Endodermal cell (in vitro differentiated cells): ENCODE measurements around the gene SRGAP2C. TPM values are rescaled to one million over a fixed set of nuclear protein-coding genes. Genes with fewer than 3 reads are reported as not detected.
"Not testable (repeated sequence)": the region's sequence is repeated elsewhere in the genome, so short reads cannot be mapped to it uniquely, and the experiment has no call there.

ENCODE experiments used
- DNase-seq: peaks from one replicate; pipeline ENCODE4 v3.0.0-alpha.2; 2017
- H3K27ac ChIP-seq: 2 replicates; pipeline ENCODE4 v1.5.1; 2013; ENCODE audit warnings: mild to moderate bottlenecking, low read depth, low read length, moderate library complexity
- H3K27me3 ChIP-seq: 2 replicates; pipeline ENCODE4 v1.6.1; 2013; ENCODE audit warnings: mild to moderate bottlenecking, low read length, moderate library complexity; ENCODE audit not compliant: insufficient read depth, control insufficient read depth, poor library complexity, severe bottlenecking
- H3K36me3 ChIP-seq: 2 replicates; pipeline ENCODE4 v1.7.0; 2013; ENCODE audit warnings: mild to moderate bottlenecking, low read length, moderate library complexity; ENCODE audit not compliant: control insufficient read depth, insufficient read depth
- H3K4me1 ChIP-seq: one replicate; pipeline ENCODE4 v1.7.0; 2013; ENCODE audit warnings: low read length; ENCODE audit not compliant: control insufficient read depth, insufficient read depth
- H3K4me3 ChIP-seq: 2 replicates; pipeline ENCODE4 v1.5.1; 2013; ENCODE audit warnings: mild to moderate bottlenecking, low read length, moderate library complexity
- H3K9ac ChIP-seq: 2 replicates; pipeline ENCODE4 v1.6.1; 2013; ENCODE audit warnings: mild to moderate bottlenecking, low read length, moderate library complexity; ENCODE audit not compliant: poor library complexity, severe bottlenecking; ENCODE audit errors: extremely low read depth
- H3K9me3 ChIP-seq: 2 replicates; pipeline ENCODE4 v1.6.1; 2013; ENCODE audit warnings: mild to moderate bottlenecking, low read length, moderate library complexity; ENCODE audit not compliant: control insufficient read depth
- H3K27ac Mint-ChIP-seq: 2 replicates; pipeline ENCODE4 v1.8.0; 2020; ENCODE audit warnings: mixed read lengths
- H3K27me3 Mint-ChIP-seq: 2 replicates; pipeline ENCODE4 v1.8.0; 2021; ENCODE audit warnings: mild to moderate bottlenecking, mixed read lengths; ENCODE audit not compliant: insufficient read depth
- H3K36me3 Mint-ChIP-seq: 2 replicates; pipeline ENCODE4 v1.8.0; 2020; ENCODE audit warnings: low read depth, mixed read lengths
- H3K4me1 Mint-ChIP-seq: 2 replicates; pipeline ENCODE4 v1.8.0; 2020; ENCODE audit warnings: mixed read lengths
- H3K4me3 Mint-ChIP-seq: 2 replicates; pipeline ENCODE4 v1.8.0; 2020; ENCODE audit warnings: mild to moderate bottlenecking, moderate library complexity, mixed read lengths
- H3K9me3 Mint-ChIP-seq: 2 replicates; pipeline ENCODE4 v1.8.0; 2020; ENCODE audit warnings: mild to moderate bottlenecking, mixed read lengths
- WGBS, 2 experiments: methylation state at CpG; one replicate each; pipeline versions ENCODE4 v1.1.5 to v1.1.7; 2013; ENCODE audit warnings: missing lambda C conversion rate in 2 of 2, mixed read lengths in 1 of 2; ENCODE audit not compliant: insufficient coverage in 1 of 2, insufficient read length in 1 of 2; 5-methylcytosine and 5-hydroxymethylcytosine counted together
- total RNA-seq, 2 donors: library from RNA; stranded (reverse); fragmentation: NEBNext Ultra II Directional in 1 of 2; extraction: Animal tissue kit (Norgen Biotek cat#: 25700) in 1 of 2; gene quantifications; 2 replicates in 1 of 2; 3 replicates in 1 of 2; pipeline ENCODE4 v1.2.1, GENCODE V29; 2021

Gene SRGAP2C
- total RNA-seq, 2 donors from 2014 or later: 42.4 to 56.0 TPM

- not testable (repeated sequence) for H3K27ac Mint-ChIP-seq, H3K4me1 ChIP-seq, H3K4me3 ChIP-seq, H3K36me3 ChIP-seq, H3K27me3 ChIP-seq, H3K27ac ChIP-seq, H3K9me3 Mint-ChIP-seq, H3K4me3 Mint-ChIP-seq, H3K4me1 Mint-ChIP-seq, H3K9ac ChIP-seq, DNase-seq, H3K36me3 Mint-ChIP-seq, H3K9me3 ChIP-seq, H3K27me3 Mint-ChIP-seq
- WGBS, 2 experiments: no CpG with 5 or more reads among the region's 1 CpG
Measured at GRCh38 chr1:121243913-121244312, 59.1 kb downstream of the SRGAP2C start.

- H3K36me3 ChIP-seq, H3K36me3 Mint-ChIP-seq, H3K27me3 Mint-ChIP-seq, H3K4me1 Mint-ChIP-seq, H3K27ac Mint-ChIP-seq, DNase-seq, H3K4me3 Mint-ChIP-seq, H3K9me3 Mint-ChIP-seq, H3K27ac ChIP-seq, H3K9me3 ChIP-seq, H3K9ac ChIP-seq, H3K27me3 ChIP-seq, H3K4me3 ChIP-seq, H3K4me1 ChIP-seq: not testable (repeated sequence)
- WGBS, 2 experiments: no CpG with 5 or more reads among the region's 2 CpGs
Measured at GRCh38 chr1:121246399-121246798, 61.6 kb downstream of the SRGAP2C start.

- H3K27ac Mint-ChIP-seq, DNase-seq, H3K4me1 ChIP-seq, H3K9me3 Mint-ChIP-seq, H3K27me3 Mint-ChIP-seq, H3K27ac ChIP-seq, H3K9me3 ChIP-seq, H3K27me3 ChIP-seq, H3K36me3 ChIP-seq, H3K36me3 Mint-ChIP-seq, H3K4me1 Mint-ChIP-seq, H3K4me3 Mint-ChIP-seq, H3K9ac ChIP-seq, H3K4me3 ChIP-seq: not testable (repeated sequence)
- WGBS, 2 experiments: no CpG with 5 or more reads among the region's 4 CpGs
Measured at GRCh38 chr1:121252656-121253055, 67.9 kb downstream of the SRGAP2C start.

GRCh38 chr1:121254618-121255017, 69.8 kb downstream of the SRGAP2C start:
- H3K36me3 ChIP-seq, H3K9me3 Mint-ChIP-seq, DNase-seq, H3K27me3 Mint-ChIP-seq, H3K27me3 ChIP-seq, H3K27ac ChIP-seq, H3K4me1 Mint-ChIP-seq, H3K9ac ChIP-seq, H3K4me3 Mint-ChIP-seq, H3K36me3 Mint-ChIP-seq, H3K4me3 ChIP-seq, H3K27ac Mint-ChIP-seq, H3K9me3 ChIP-seq, H3K4me1 ChIP-seq: not testable (repeated sequence)

- H3K27me3 ChIP-seq, H3K4me1 Mint-ChIP-seq, H3K36me3 ChIP-seq, H3K4me3 Mint-ChIP-seq, H3K4me1 ChIP-seq, H3K9ac ChIP-seq, H3K27ac Mint-ChIP-seq, H3K9me3 Mint-ChIP-seq, H3K9me3 ChIP-seq, H3K36me3 Mint-ChIP-seq, DNase-seq, H3K27me3 Mint-ChIP-seq, H3K4me3 ChIP-seq, H3K27ac ChIP-seq: not testable (repeated sequence)
- WGBS, 2 experiments: no CpG with 5 or more reads among the region's 2 CpGs
Measured at GRCh38 chr1:121257632-121258031, 72.9 kb downstream of the SRGAP2C start.

GRCh38 chr1:121258134-121258533, 73.4 kb downstream of the SRGAP2C start:
- not testable (repeated sequence) for DNase-seq, H3K27ac ChIP-seq, H3K27ac Mint-ChIP-seq, H3K9me3 ChIP-seq, H3K4me1 Mint-ChIP-seq, H3K36me3 ChIP-seq, H3K4me3 Mint-ChIP-seq, H3K27me3 Mint-ChIP-seq, H3K9ac ChIP-seq, H3K4me3 ChIP-seq, H3K36me3 Mint-ChIP-seq, H3K4me1 ChIP-seq, H3K9me3 Mint-ChIP-seq, H3K27me3 ChIP-seq
- WGBS, 2 experiments: no CpG with 5 or more reads among the region's 2 CpGs

- not testable (repeated sequence) for H3K4me1 Mint-ChIP-seq
Measured at GRCh38 chr1:121260205-121260604, 75.4 kb downstream of the SRGAP2C start.

More at GRCh38 chr1:121260205-121260604, 75.4 kb downstream of the SRGAP2C start:
- H3K27me3 ChIP-seq, H3K9me3 Mint-ChIP-seq, H3K4me1 ChIP-seq, H3K27ac Mint-ChIP-seq, H3K4me3 Mint-ChIP-seq, H3K4me3 ChIP-seq, H3K27me3 Mint-ChIP-seq, H3K36me3 ChIP-seq, H3K27ac ChIP-seq, H3K9me3 ChIP-seq, H3K36me3 Mint-ChIP-seq, H3K9ac ChIP-seq: not testable (repeated sequence)
- peak; percentile 16 for DNase-seq
- WGBS, 2 experiments: 62% methylated on average over 1 of the region's 2 CpGs; no CpG with 5 or more reads in 1 of the 2 experiments
